ENCODE data around the gene ZDHHC11B. TPM values are rescaled to one million over a fixed set of nuclear protein-coding genes. Genes with fewer than 3 reads are reported as not detected.
A peak's percentile ranks its signal among the peaks of the same experiment; 100 is the strongest.

The ZDHHC11B gene
- total RNA-seq, 1 experiment from 2014 or later: 1.4 TPM

GRCh38 chr5:766666-767431 is 17.7 kb downstream of the ZDHHC11B start:
- Histone ChIP-seq H4K20me1 (ENCODE audit: control insufficient read depth, insufficient read depth, insufficient read length) (no peaks in the 10 kb centered on the region), H2AFZ (ENCODE audit: low read length) (no peak overlapping the region), H3K4me1 (ENCODE audit: insufficient read depth, low read length) (no peaks in the 10 kb centered on the region), H2BK20ac (ENCODE audit: low read depth, low read length, poor library complexity, severe bottlenecking) (no peak overlapping the region), H3T11ph (ENCODE audit: low read length) (no peak overlapping the region), H3K9me3 (ENCODE audit: control insufficient read depth, low read depth, low read length) (no peaks in the 10 kb centered on the region), H2BK5ac (ENCODE audit: insufficient read length, low read length) (no peak overlapping the region), H3K23me2 (ENCODE audit: insufficient read length, low read depth, low read length, poor library complexity, severe bottlenecking) (no peaks in the 10 kb centered on the region), H3K27me3 (ENCODE audit: insufficient read depth, low read length) (no peaks in the 10 kb centered on the region), H3K18ac (ENCODE audit: insufficient read length, low read depth, low read length) (no peak overlapping the region), H2BK12ac (ENCODE audit: insufficient read length, low read depth, low read length) (no peak overlapping the region), H4K5ac (ENCODE audit: insufficient read length, low read depth, low read length) (no peak overlapping the region), H4K91ac (ENCODE audit: insufficient read length, low read depth, low read length) (no peak overlapping the region), H3K79me2 (ENCODE audit: insufficient read depth, low read length) (no peaks in the 10 kb centered on the region), H3K79me1 (ENCODE audit: insufficient read depth, low read depth, low read length, poor library complexity, severe bottlenecking) (no peaks in the 10 kb centered on the region), H2BK15ac (ENCODE audit: low read depth, low read length) (no peak overlapping the region), H3K4ac (ENCODE audit: low read depth, low read length) (no peak overlapping the region), H3K9ac (ENCODE audit: extremely low read depth, insufficient read length, low read length) (no peak overlapping the region), H2AK5ac (ENCODE audit: insufficient read length, low read length) (no peak overlapping the region), H3K4me2 (ENCODE audit: insufficient read depth, insufficient read length, low read length) (no peak overlapping the region), H3K23ac (ENCODE audit: insufficient read length, low read depth, low read length) (no peak overlapping the region), H3K14ac (ENCODE audit: insufficient read depth, low read length) (no peak overlapping the region), H2BK120ac (ENCODE audit: low read depth, low read length, poor library complexity, severe bottlenecking) (no peak overlapping the region), H4K8ac (replicated peaks; ENCODE audit: insufficient read length, low read depth, low read length) (no peak overlapping the region), H3K56ac (ENCODE audit: insufficient read length, low read depth, low read length) (no peak overlapping the region), H3K27ac (ENCODE audit: insufficient read length, low read depth, low read length) (no peak overlapping the region)
- peak overlapping the region in 1 of 3 experiments; percentile 74; a peak in 1 of 7 replicates for H3K27ac Mint-ChIP-seq
- peaks cover 2 to 6% of the 10 kb centered on the region in 2 experiments; a peak in 3 of 4 replicates for H3K4me1 Mint-ChIP-seq
- H3K4me3 Mint-ChIP-seq: no peak overlapping the region
- no peak for TF ChIP-seq CTCF (conservative IDR thresholded peaks at IDR 0.05)
- H3K9me3 Mint-ChIP-seq: peaks cover 8 to 18% of the 10 kb centered on the region in 2 experiments; a peak in 4 of 5 replicates
- H3K36me3 Mint-ChIP-seq (ENCODE audit: insufficient read depth in 1 of 3, low read depth in 3 of 3): peaks cover 0 to 10% (median 4%) of the 10 kb centered on the region in 3 experiments; a peak in 3 of 7 replicates
- WGBS (ENCODE audit: extremely low coverage, insufficient read length, low lambda C conversion rate): no CpG with 5 or more reads among the region's 32 CpGs
- peak; percentile 22 for DNase-seq
- peaks cover 7% of the 10 kb centered on the region; the same call in 1 of the 2 replicates for H3K27me3 Mint-ChIP-seq (ENCODE audit: low read depth)
